H9 (cell line): ENCODE results near the gene ELAPOR1. TPM values are rescaled to one million over a fixed set of nuclear protein-coding genes. Genes with fewer than 3 reads are reported as not detected.

Experiments
- DNase-seq: peaks from one replicate; pipeline ENCODE4 v3.0.0-alpha.2; 2017
- H2AFZ ChIP-seq: one replicate; pipeline ENCODE4 v1.6.1; 2013; ENCODE audit warnings: mild to moderate bottlenecking, low read length, control low read depth, moderate library complexity
- H2AK5ac ChIP-seq: 2 replicates; pipeline ENCODE4 v1.6.1; 2013; ENCODE audit warnings: low read length, control low read depth, mixed read lengths; ENCODE audit not compliant: insufficient read length
- H2BK120ac ChIP-seq: one replicate; pipeline ENCODE4 v1.6.1; 2013; ENCODE audit warnings: low read depth, mild to moderate bottlenecking, low read length, control low read depth, inconsistent platforms; ENCODE audit not compliant: poor library complexity, severe bottlenecking
- H2BK12ac ChIP-seq: 2 replicates; pipeline ENCODE4 v1.6.1; 2013; ENCODE audit warnings: low read length, control low read depth, mixed read lengths, low read depth; ENCODE audit not compliant: insufficient read length
- H2BK15ac ChIP-seq: 2 replicates; pipeline ENCODE4 v1.6.1; 2013; ENCODE audit warnings: low read depth, low read length, control low read depth
- H2BK20ac ChIP-seq: one replicate; pipeline ENCODE4 v1.6.1; 2013; ENCODE audit warnings: low read depth, mild to moderate bottlenecking, low read length, control low read depth, inconsistent platforms; ENCODE audit not compliant: poor library complexity, severe bottlenecking
- H2BK5ac ChIP-seq: 2 replicates; pipeline ENCODE4 v1.6.1; 2013; ENCODE audit warnings: low read length, control low read depth, mixed read lengths; ENCODE audit not compliant: insufficient read length
- H3K14ac ChIP-seq: 2 replicates; pipeline ENCODE4 v1.6.1; 2013; ENCODE audit warnings: low read length, control low read depth; ENCODE audit not compliant: insufficient read depth
- H3K18ac ChIP-seq: 2 replicates; pipeline ENCODE4 v1.6.1; 2013; ENCODE audit warnings: low read depth, mild to moderate bottlenecking, mixed read lengths, low read length, control low read depth; ENCODE audit not compliant: insufficient read length
- H3K23ac ChIP-seq: 2 replicates; pipeline ENCODE4 v1.6.1; 2013; ENCODE audit warnings: low read length, control low read depth, mixed read lengths, low read depth; ENCODE audit not compliant: insufficient read length
- H3K23me2 ChIP-seq: 2 replicates; pipeline ENCODE4 v1.6.1; 2013; ENCODE audit warnings: low read depth, mild to moderate bottlenecking, mixed read lengths, low read length, control low read depth; ENCODE audit not compliant: insufficient read length, poor library complexity, severe bottlenecking
- H3K27ac ChIP-seq: 2 replicates; pipeline ENCODE4 v1.5.1; 2013; ENCODE audit warnings: low read length, control low read depth, mixed read lengths, low read depth; ENCODE audit not compliant: insufficient read length
- H3K27me3 ChIP-seq: 2 replicates; pipeline ENCODE4 v1.6.1; 2013; ENCODE audit warnings: low read length, control low read depth, inconsistent platforms; ENCODE audit not compliant: insufficient read depth
- H3K4ac ChIP-seq: 2 replicates; pipeline ENCODE4 v1.6.1; 2013; ENCODE audit warnings: low read depth, mild to moderate bottlenecking, control low read depth, inconsistent platforms, low read length, moderate library complexity
- H3K4me1 ChIP-seq: 2 replicates; pipeline ENCODE4 v1.6.1; 2013; ENCODE audit warnings: low read length, control low read depth, inconsistent platforms; ENCODE audit not compliant: insufficient read depth
- H3K4me2 ChIP-seq: 2 replicates; pipeline ENCODE4 v1.6.1; 2013; ENCODE audit warnings: low read length, control low read depth, mixed read lengths; ENCODE audit not compliant: insufficient read length, insufficient read depth
- H3K56ac ChIP-seq: 2 replicates; pipeline ENCODE4 v1.6.1; 2013; ENCODE audit warnings: low read depth, mild to moderate bottlenecking, mixed read lengths, low read length, control low read depth; ENCODE audit not compliant: insufficient read length
- H3K79me1 ChIP-seq: 2 replicates; pipeline ENCODE4 v1.6.1; 2013; ENCODE audit warnings: low read depth, mild to moderate bottlenecking, moderate library complexity, low read length, control low read depth, inconsistent platforms; ENCODE audit not compliant: insufficient read depth, poor library complexity, severe bottlenecking
- H3K79me2 ChIP-seq: 2 replicates; pipeline ENCODE4 v1.6.1; 2013; ENCODE audit warnings: low read length, control low read depth, inconsistent platforms; ENCODE audit not compliant: insufficient read depth
- H3K9ac ChIP-seq: 2 replicates; pipeline ENCODE4 v1.6.1; 2013; ENCODE audit warnings: low read length, control low read depth, mixed read lengths; ENCODE audit not compliant: insufficient read length; ENCODE audit errors: extremely low read depth
- H3K9me3 ChIP-seq: one replicate; pipeline ENCODE4 v1.6.1; 2013; ENCODE audit warnings: low read depth, low read length, inconsistent platforms; ENCODE audit not compliant: control insufficient read depth
- H3T11ph ChIP-seq: one replicate; pipeline ENCODE4 v1.6.1; 2013; ENCODE audit warnings: mild to moderate bottlenecking, low read length, control low read depth, inconsistent platforms
- H4K20me1 ChIP-seq: one replicate; pipeline ENCODE4 v1.6.1; 2013; ENCODE audit not compliant: control insufficient read depth, insufficient read length, insufficient read depth
- H4K5ac ChIP-seq: 2 replicates; pipeline ENCODE4 v1.6.1; 2013; ENCODE audit warnings: low read depth, mild to moderate bottlenecking, mixed read lengths, low read length, control low read depth; ENCODE audit not compliant: insufficient read length
- H4K8ac ChIP-seq: replicated peaks from 2 replicates; pipeline ENCODE4 v1.6.1; 2013; ENCODE audit warnings: low read length, control low read depth, mixed read lengths, low read depth; ENCODE audit not compliant: insufficient read length
- H4K91ac ChIP-seq: 2 replicates; pipeline ENCODE4 v1.6.1; 2013; ENCODE audit warnings: low read depth, mild to moderate bottlenecking, moderate library complexity, mixed read lengths, low read length, control low read depth; ENCODE audit not compliant: insufficient read length
- H3K27ac Mint-ChIP-seq, 3 experiments: 2 replicates in 2 of 3; 3 replicates in 1 of 3; pipeline ENCODE4 v1.8.0; 2020 to 2021; ENCODE audit warnings: mixed read lengths in 3 of 3, mild to moderate bottlenecking in 1 of 3, moderate library complexity in 1 of 3
- H3K27me3 Mint-ChIP-seq: 2 replicates; pipeline ENCODE4 v1.8.0; 2021; ENCODE audit warnings: low read depth, mild to moderate bottlenecking, moderate library complexity, mixed read lengths
- H3K36me3 Mint-ChIP-seq, 3 experiments: 2 replicates in 2 of 3; 3 replicates in 1 of 3; pipeline ENCODE4 v1.8.0; 2020 to 2021; ENCODE audit warnings: low read depth in 3 of 3, mixed read lengths in 3 of 3; ENCODE audit not compliant: insufficient read depth in 1 of 3
- H3K4me1 Mint-ChIP-seq, 2 experiments: 2 replicates each; pipeline ENCODE4 v1.8.0; 2020; ENCODE audit warnings: mixed read lengths in 2 of 2
- H3K4me3 Mint-ChIP-seq, 2 experiments: 2 replicates in 1 of 2; 3 replicates in 1 of 2; pipeline ENCODE4 v1.8.0; 2020 to 2021; ENCODE audit warnings: mild to moderate bottlenecking in 2 of 2, mixed read lengths in 2 of 2, moderate library complexity in 1 of 2
- H3K9me3 Mint-ChIP-seq, 2 experiments: 2 replicates in 1 of 2; 3 replicates in 1 of 2; pipeline ENCODE4 v1.8.0; 2020; ENCODE audit warnings: mild to moderate bottlenecking in 2 of 2, mixed read lengths in 2 of 2, moderate library complexity in 1 of 2
- CTCF ChIP-seq: fragments of 200-600 bp; sonication (generic); conservative IDR thresholded peaks from 3 replicates; pipeline ENCODE4 v1.8.0; 2021; ENCODE audit warnings: antibody characterized with exemption, mild to moderate bottlenecking
- WGBS: extraction: QIAGEN DNeasy Blood & Tissue Kit; methylation state at CpG from one replicate; pipeline ENCODE4 v1.1.7; 2013; ENCODE audit warnings: missing lambda C conversion rate, low lambda C conversion rate, mixed read lengths; ENCODE audit not compliant: insufficient read length; ENCODE audit errors: extremely low coverage; 5-methylcytosine and 5-hydroxymethylcytosine counted together
- total RNA-seq: library from RNA; stranded (reverse); gene quantifications from 2 replicates; pipeline ENCODE4 v1.2.1, GENCODE V29; 2021

Gene ELAPOR1
- total RNA-seq, 1 experiment from 2014 or later: 0.55 TPM

- no peak overlapping the region for H2BK120ac ChIP-seq
- H3T11ph ChIP-seq: no peak overlapping the region
- H3K4ac ChIP-seq: no peak overlapping the region
- no peak overlapping the region for H2BK20ac ChIP-seq
- H2BK15ac ChIP-seq: no peak overlapping the region
- no peaks in the 10 kb centered on the region for H3K27me3 ChIP-seq
- no CpG with 5 or more reads among the region's 2 CpGs for WGBS
- H3K56ac ChIP-seq: no peak overlapping the region
- H4K5ac ChIP-seq: no peak overlapping the region
- no peaks in the 10 kb centered on the region for H3K79me1 ChIP-seq
- H2BK12ac ChIP-seq: no peak overlapping the region
- no peak overlapping the region for H4K91ac ChIP-seq
- no peaks in the 10 kb centered on the region for H3K79me2 ChIP-seq
- Mint-ChIP-seq H3K27me3 (no peaks in the 10 kb centered on the region), H3K4me1 (no peaks in the 10 kb centered on the region; a peak in 1 of 4 replicates), H3K9me3 (no peaks in the 10 kb centered on the region), H3K4me3 (no peak overlapping the region), H3K36me3 (no peaks in the 10 kb centered on the region), H3K27ac (no peak overlapping the region)
- no peak overlapping the region for H4K8ac ChIP-seq
- no peak overlapping the region for H3K4me2 ChIP-seq
- no peaks in the 10 kb centered on the region for H3K4me1 ChIP-seq
- H2BK5ac ChIP-seq: no peak overlapping the region
- no peak overlapping the region for H3K27ac ChIP-seq
- no peak overlapping the region for H3K23ac ChIP-seq
- H3K23me2 ChIP-seq: no peaks in the 10 kb centered on the region
- H3K9me3 ChIP-seq: no peaks in the 10 kb centered on the region
- TF ChIP-seq CTCF: no peak
- H3K14ac ChIP-seq: no peak overlapping the region
- no peak for DNase-seq
- no peak overlapping the region for H3K18ac ChIP-seq
- no peak overlapping the region for H2AK5ac ChIP-seq
- H3K9ac ChIP-seq: no peak overlapping the region
- no peak overlapping the region for H2AFZ ChIP-seq
- no peaks in the 10 kb centered on the region for H4K20me1 ChIP-seq
These were observed 19.9 kb downstream of the ELAPOR1 start for GRCh38 chr1:109133815-109134214.
